B cell (primary cell): ENCODE data around the gene FRMD4A. TPM values are rescaled to one million over a fixed set of nuclear protein-coding genes. Genes with fewer than 3 reads are reported as not detected.

ENCODE experiments used
- ATAC-seq: fragments of 200-7000 bp; cut with Tn5 transposase; one replicate; pipeline ENCODE4 v1.10.0; 2021; ENCODE audit warnings: low read depth, mild to moderate bottlenecking, moderate number of reproducible peaks, moderate library complexity
- CTCF ChIA-PET: fragments of 350-600 bp; sonication (Branson Sonifier 250); formaldehyde crosslinking; loops from one replicate; lab custom pipeline; 2021; ENCODE audit warnings: antibody characterized with exemption, inconsistent platforms; lab: Charles Lee
- POLR2A ChIA-PET: fragments of 350-600 bp; sonication (Branson Sonifier 250); formaldehyde crosslinking; loops from one replicate; lab custom pipeline; 2021; ENCODE audit warnings: antibody characterized with exemption; lab: Charles Lee
- DNase-seq: peaks from one replicate; pipeline ENCODE4 v3.0.0; 2013
- H2AFZ ChIP-seq: 2 replicates; pipeline ENCODE4 v1.6.1; 2012; ENCODE audit warnings: mild to moderate bottlenecking, low read depth, low read length; ENCODE audit not compliant: insufficient read depth, poor library complexity, severe bottlenecking
- H3K27ac ChIP-seq, 2 donors: 1 replicate in 1 of 2; 2 replicates in 1 of 2; pipeline ENCODE4 v1.5.1; 2012 to 2013; ENCODE audit warnings: low read length in 2 of 2, mild to moderate bottlenecking in 2 of 2, moderate library complexity in 1 of 2
- H3K27me3 ChIP-seq, 4 experiments: fragments of 200-600 bp in 1 of 4; sonication (generic) in 1 of 4; replicated peaks in 1 of 4; 1 replicate in 2 of 4; 2 replicates in 2 of 4; pipeline versions ENCODE4 v1.6.1 to v1.7.0; 2013 to 2016; ENCODE audit warnings: low read length in 3 of 4, mild to moderate bottlenecking in 2 of 4, mixed read lengths in 1 of 4, moderate library complexity in 1 of 4; ENCODE audit not compliant: insufficient read depth in 4 of 4, control insufficient read depth in 3 of 4; ENCODE audit errors: control extremely low read depth in 1 of 4
- H3K36me3 ChIP-seq, 2 experiments: replicated peaks in 1 of 2; 1 replicate in 1 of 2; 2 replicates in 1 of 2; pipeline versions ENCODE4 v1.6.1 to v1.7.1; 2013; ENCODE audit warnings: low read length in 1 of 2; ENCODE audit not compliant: insufficient read depth in 2 of 2, control insufficient read depth in 1 of 2; ENCODE audit errors: control extremely low read depth in 1 of 2, extremely low read depth in 1 of 2
- H3K4me1 ChIP-seq, 2 donors: fragments of 200-600 bp in 1 of 2; sonication (generic) in 1 of 2; 1 replicate in 1 of 2; 2 replicates in 1 of 2; pipeline versions ENCODE4 v1.5.1 to v1.6.1; 2013 to 2017; ENCODE audit warnings: low read length in 2 of 2; ENCODE audit not compliant: control insufficient read depth in 2 of 2, insufficient read depth in 2 of 2
- H3K4me2 ChIP-seq: replicated peaks from 2 replicates; pipeline ENCODE3; 2012; ENCODE audit warnings: mild to moderate bottlenecking, low read depth, low read length; ENCODE audit not compliant: poor library complexity, severe bottlenecking
- H3K4me3 ChIP-seq, 5 experiments: fragments of 200-600 bp in 1 of 5; sonication (generic) in 1 of 5; 1 replicate in 3 of 5; 2 replicates in 2 of 5; pipeline versions ENCODE4 v1.5.1 to v1.7.0; 2011 to 2016; ENCODE audit warnings: low read length in 4 of 5, mild to moderate bottlenecking in 4 of 5, low read depth in 2 of 5, control low read depth in 1 of 5, moderate library complexity in 1 of 5; ENCODE audit not compliant: insufficient read depth in 1 of 5; ENCODE audit errors: control extremely low read depth in 1 of 5, extremely low read depth in 1 of 5
- H3K79me2 ChIP-seq: fragments of 200-600 bp; sonication (generic); one replicate; pipeline ENCODE4 v1.6.0; 2016; ENCODE audit warnings: low read length; ENCODE audit not compliant: control insufficient read depth, insufficient read depth
- H3K9ac ChIP-seq: fragments of 200-600 bp; sonication (generic); 2 replicates; pipeline ENCODE4 v1.6.1; 2017; ENCODE audit warnings: mild to moderate bottlenecking, low read length, moderate library complexity
- H3K9me3 ChIP-seq, 3 donors: one replicate each; pipeline versions ENCODE4 v1.6.1 to v1.7.1; 2013; ENCODE audit warnings: low read length in 2 of 3; ENCODE audit not compliant: control insufficient read depth in 2 of 3, insufficient read depth in 1 of 3; ENCODE audit errors: control extremely low read depth in 1 of 3
- H4K20me1 ChIP-seq: 2 replicates; pipeline ENCODE4 v1.6.0; 2012; ENCODE audit warnings: mild to moderate bottlenecking, low read length; ENCODE audit not compliant: insufficient read depth, control insufficient read depth, poor library complexity, severe bottlenecking
- H3K27ac Mint-ChIP-seq: one replicate; pipeline ENCODE4 v1.8.0; 2021; ENCODE audit warnings: mixed read lengths
- H3K27me3 Mint-ChIP-seq: one replicate; pipeline ENCODE4 v1.8.0; 2021; ENCODE audit warnings: mixed read lengths
- H3K4me1 Mint-ChIP-seq: one replicate; pipeline ENCODE4 v1.8.0; 2021; ENCODE audit warnings: mixed read lengths
- H3K4me3 Mint-ChIP-seq: one replicate; pipeline ENCODE4 v1.8.0; 2021; ENCODE audit warnings: mixed read lengths
- H3K9me3 Mint-ChIP-seq: one replicate; pipeline ENCODE4 v1.8.0; 2022; ENCODE audit warnings: mixed read lengths; ENCODE audit not compliant: insufficient read depth
- EZH2 ChIP-seq: IDR thresholded peaks from 2 replicates; pipeline ENCODE4 v1.6.1; 2012; ENCODE audit warnings: borderline replicate concordance, low read depth, mild to moderate bottlenecking, moderate library complexity, low read length; ENCODE audit not compliant: insufficient read depth, poor library complexity, severe bottlenecking
- WGBS: methylation state at CpG from one replicate; pipeline ENCODE4 v1.1.5; 2013; ENCODE audit warnings: missing lambda C conversion rate; ENCODE audit not compliant: insufficient coverage; 5-methylcytosine and 5-hydroxymethylcytosine counted together
- intact Hi-C: fragments of 100-400 bp; cut with micrococcal nuclease; formaldehyde crosslinking; loops from one replicate; pipeline ENCODE4 v1.10.0; 2022
- polyA plus RNA-seq: library from polyadenylated mRNA; depleted of rRNA; stranded (reverse); fragments of >200 nt; gene quantifications from 2 replicates; pipeline ENCODE4 v1.2.3, GENCODE V29; 2012
- total RNA-seq, 2 donors: library from RNA; stranded (reverse); fragments of 120-200 nt in 1 of 2; gene quantifications; 1 replicate in 1 of 2; 2 replicates in 1 of 2; pipeline versions ENCODE4 v1.2.3 to v1.2.4, GENCODE V29; 2013 to 2022
- TF ChIP-seq, protein P1 (sequence below): fragments of 200-600 bp; IDR thresholded peaks from one replicate; pipeline ENCODE4 v1.8.0; 2022; ENCODE audit warnings: antibody characterized with exemption, mild to moderate bottlenecking

Gene FRMD4A
- total and polyA plus RNA-seq, 2 donors (not counting 1 experiment from before 2014, with no cell fraction given): 0.76 to 3.4 TPM

DNA sequence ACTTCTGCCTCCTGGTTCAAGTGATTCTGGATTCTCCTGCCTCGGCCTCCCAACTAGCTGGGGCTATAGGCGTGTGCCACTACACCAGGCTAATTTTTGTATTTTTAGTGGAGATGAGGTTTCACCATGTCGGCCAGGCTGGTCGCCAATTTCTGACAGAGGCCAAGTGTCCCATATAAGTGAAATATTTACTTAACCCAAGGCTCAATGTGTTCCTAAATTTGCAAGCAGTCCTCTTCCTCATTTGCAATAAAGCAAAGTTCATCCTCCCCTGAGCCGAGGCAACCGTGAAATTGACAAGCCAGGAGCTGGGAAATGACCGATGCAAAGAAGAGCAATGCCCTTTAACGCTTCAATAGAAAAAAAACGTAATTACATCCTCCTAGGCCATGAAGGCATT is 347.7 kb downstream of the FRMD4A start:
- Histone ChIP-seq H3K9ac (no peak overlapping the region), H4K20me1 (no peaks in the 10 kb centered on the region), H3K4me1 (no peaks in the 10 kb centered on the region), H3K9me3 (peaks cover 0 to 5% (median 0%) of the 10 kb centered on the region in 3 donors), H2AFZ (no peak overlapping the region), H3K36me3 (no peaks in the 10 kb centered on the region), H3K4me2 (no peak overlapping the region), H3K4me3 (no peak overlapping the region), H3K27ac (no peak overlapping the region), H3K27me3 (peaks cover 0 to under 1% (median 0%) of the 10 kb centered on the region in 4 experiments), H3K79me2 (no peaks in the 10 kb centered on the region)
- DNase-seq: no peak
- WGBS: 80% methylated on average over 4 of the region's 9 CpGs
- no peaks in the 10 kb centered on the region for H3K27me3 Mint-ChIP-seq
- ATAC-seq: no peak
- H3K9me3 Mint-ChIP-seq: no peaks in the 10 kb centered on the region
- H3K27ac Mint-ChIP-seq: no peak overlapping the region
- peaks cover 7% of the 10 kb centered on the region for H3K4me1 Mint-ChIP-seq
- CTCF ChIA-PET: no interaction called here
- TF ChIP-seq EZH2: no peak
- TF ChIP-seq, protein P1, sequence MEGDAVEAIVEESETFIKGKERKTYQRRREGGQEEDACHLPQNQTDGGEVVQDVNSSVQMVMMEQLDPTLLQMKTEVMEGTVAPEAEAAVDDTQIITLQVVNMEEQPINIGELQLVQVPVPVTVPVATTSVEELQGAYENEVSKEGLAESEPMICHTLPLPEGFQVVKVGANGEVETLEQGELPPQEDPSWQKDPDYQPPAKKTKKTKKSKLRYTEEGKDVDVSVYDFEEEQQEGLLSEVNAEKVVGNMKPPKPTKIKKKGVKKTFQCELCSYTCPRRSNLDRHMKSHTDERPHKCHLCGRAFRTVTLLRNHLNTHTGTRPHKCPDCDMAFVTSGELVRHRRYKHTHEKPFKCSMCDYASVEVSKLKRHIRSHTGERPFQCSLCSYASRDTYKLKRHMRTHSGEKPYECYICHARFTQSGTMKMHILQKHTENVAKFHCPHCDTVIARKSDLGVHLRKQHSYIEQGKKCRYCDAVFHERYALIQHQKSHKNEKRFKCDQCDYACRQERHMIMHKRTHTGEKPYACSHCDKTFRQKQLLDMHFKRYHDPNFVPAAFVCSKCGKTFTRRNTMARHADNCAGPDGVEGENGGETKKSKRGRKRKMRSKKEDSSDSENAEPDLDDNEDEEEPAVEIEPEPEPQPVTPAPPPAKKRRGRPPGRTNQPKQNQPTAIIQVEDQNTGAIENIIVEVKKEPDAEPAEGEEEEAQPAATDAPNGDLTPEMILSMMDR: no peak
- intact Hi-C loops: no loop called here
- POLR2A ChIA-PET: no interaction called here
- H3K4me3 Mint-ChIP-seq: no peak overlapping the region

DNA sequence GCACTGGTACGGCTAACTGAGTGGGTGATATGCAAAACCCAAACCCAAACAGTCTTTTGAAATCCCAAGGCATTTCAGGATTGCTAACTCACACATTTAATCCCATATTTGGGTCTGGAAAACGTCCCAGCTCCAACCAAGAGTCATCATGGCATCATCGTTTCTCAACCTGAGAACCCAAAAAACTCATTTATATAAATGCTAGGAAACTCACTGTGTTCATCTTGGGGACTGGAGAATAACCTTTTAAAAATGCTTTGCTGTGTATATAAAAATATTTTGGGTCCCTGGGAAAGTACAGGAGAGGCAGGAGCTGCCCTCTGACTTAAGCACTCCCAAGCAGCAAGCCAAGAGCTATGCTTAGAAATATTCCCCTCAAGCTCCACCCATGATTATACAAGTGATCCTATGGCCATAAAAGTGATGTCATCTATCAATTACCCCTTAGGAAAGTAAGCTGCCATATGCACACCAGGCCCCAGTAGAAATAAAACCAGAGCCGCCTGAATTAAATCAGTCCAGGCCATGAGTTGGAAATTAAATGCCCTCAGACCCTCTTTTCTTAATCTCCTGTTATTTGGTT is 352.1 kb downstream of the FRMD4A start:
- H3K4me3 ChIP-seq: no peak overlapping the region

More for the DNA sequence above, 352.1 kb downstream of the FRMD4A start:
- no peak overlapping the region for H3K9ac ChIP-seq
- H3K4me2 ChIP-seq: no peak overlapping the region
- no peaks in the 10 kb centered on the region for H3K36me3 ChIP-seq
- no peaks in the 10 kb centered on the region for H3K4me1 Mint-ChIP-seq
- peaks cover 0 to 1% (median 0%) of the 10 kb centered on the region in 3 donors for H3K9me3 ChIP-seq
- H3K9me3 Mint-ChIP-seq: no peaks in the 10 kb centered on the region
- intact Hi-C loops: no loop called here
- 90% methylated on average over 1 of the region's 4 CpGs for WGBS
- TF ChIP-seq, protein P1: no peak
- no peak for TF ChIP-seq EZH2
- H3K4me3 Mint-ChIP-seq: no peak overlapping the region
- H3K4me1 ChIP-seq: no peaks in the 10 kb centered on the region
- H3K27me3 Mint-ChIP-seq: peaks cover 9% of the 10 kb centered on the region
- POLR2A ChIA-PET: no interaction called here
- ATAC-seq (no peak), DNase-seq (no peak)
- H3K79me2 ChIP-seq: no peaks in the 10 kb centered on the region
- H3K27me3 ChIP-seq: peaks cover 0 to 4% (median 0%) of the 10 kb centered on the region in 4 experiments
- CTCF ChIA-PET: interaction anchor here (0.6 kb wide), 1 partner anchor 15 kb away, joined by 3 read pairs; no protein-coding TSS in a partner anchor
- H4K20me1 ChIP-seq: no peaks in the 10 kb centered on the region
- no peak overlapping the region for H3K27ac ChIP-seq
- no peak overlapping the region for H3K27ac Mint-ChIP-seq
- H2AFZ ChIP-seq: no peak overlapping the region
